ENCODE results near the gene ZNF214. TPM values are rescaled to one million over a fixed set of nuclear protein-coding genes. Genes with fewer than 3 reads are reported as not detected.
A peak's percentile ranks its signal among the peaks of the same experiment; 100 is the strongest.

The ZNF214 gene
- total and polyA plus RNA-seq, 12 donors, result 0.48 to 14.2 (median 1.8) TPM

DNA sequence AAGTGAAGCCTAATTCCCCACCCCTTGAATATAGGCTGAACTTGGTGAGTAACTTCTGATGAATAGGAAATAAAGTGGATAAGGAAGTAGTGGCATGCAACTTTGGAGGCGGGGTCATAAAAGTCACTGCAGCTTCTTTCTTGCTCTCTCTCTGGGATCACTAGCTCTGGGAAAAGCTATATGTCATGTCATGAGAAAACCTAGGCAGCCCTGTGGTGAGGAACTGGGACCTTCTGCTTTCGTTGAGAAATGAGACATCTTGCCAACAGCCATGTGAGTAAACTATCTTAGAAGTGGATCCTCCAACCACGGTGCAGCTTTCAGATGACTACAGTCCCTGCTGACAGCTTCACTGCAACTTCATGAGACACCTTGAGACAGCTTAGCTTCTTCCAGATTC, 15.7 kb downstream of the ZNF214 start:
- TF ChIP-seq, protein P1, sequence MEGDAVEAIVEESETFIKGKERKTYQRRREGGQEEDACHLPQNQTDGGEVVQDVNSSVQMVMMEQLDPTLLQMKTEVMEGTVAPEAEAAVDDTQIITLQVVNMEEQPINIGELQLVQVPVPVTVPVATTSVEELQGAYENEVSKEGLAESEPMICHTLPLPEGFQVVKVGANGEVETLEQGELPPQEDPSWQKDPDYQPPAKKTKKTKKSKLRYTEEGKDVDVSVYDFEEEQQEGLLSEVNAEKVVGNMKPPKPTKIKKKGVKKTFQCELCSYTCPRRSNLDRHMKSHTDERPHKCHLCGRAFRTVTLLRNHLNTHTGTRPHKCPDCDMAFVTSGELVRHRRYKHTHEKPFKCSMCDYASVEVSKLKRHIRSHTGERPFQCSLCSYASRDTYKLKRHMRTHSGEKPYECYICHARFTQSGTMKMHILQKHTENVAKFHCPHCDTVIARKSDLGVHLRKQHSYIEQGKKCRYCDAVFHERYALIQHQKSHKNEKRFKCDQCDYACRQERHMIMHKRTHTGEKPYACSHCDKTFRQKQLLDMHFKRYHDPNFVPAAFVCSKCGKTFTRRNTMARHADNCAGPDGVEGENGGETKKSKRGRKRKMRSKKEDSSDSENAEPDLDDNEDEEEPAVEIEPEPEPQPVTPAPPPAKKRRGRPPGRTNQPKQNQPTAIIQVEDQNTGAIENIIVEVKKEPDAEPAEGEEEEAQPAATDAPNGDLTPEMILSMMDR (IDR thresholded peaks at IDR 0.05), result no peak
- no peak for TF ChIP-seq POLR2A (IDR thresholded peaks at IDR 0.05)
- Histone ChIP-seq H3K4me3 (no peak overlapping the region), H3K4me1 (replicated peaks in 1 of 2) (no peaks in the 10 kb centered on the region), H3K27ac (no peak overlapping the region), H3K27me3 (no peaks in the 10 kb centered on the region), H3K9me3 (replicated peaks in 1 of 3) (no peaks in the 10 kb centered on the region), H3K36me3 (replicated peaks in 1 of 2) (no peaks in the 10 kb centered on the region)
- intact Hi-C loops (cut with DNase I), result no loop called here
- 38 to 63% (median 55%) methylated on average over 2 to 3 of the region's 3 CpGs for WGBS, 4 donors
- peak in 2 of 7 donors; percentile 4 to 18 for DNase-seq

DNA sequence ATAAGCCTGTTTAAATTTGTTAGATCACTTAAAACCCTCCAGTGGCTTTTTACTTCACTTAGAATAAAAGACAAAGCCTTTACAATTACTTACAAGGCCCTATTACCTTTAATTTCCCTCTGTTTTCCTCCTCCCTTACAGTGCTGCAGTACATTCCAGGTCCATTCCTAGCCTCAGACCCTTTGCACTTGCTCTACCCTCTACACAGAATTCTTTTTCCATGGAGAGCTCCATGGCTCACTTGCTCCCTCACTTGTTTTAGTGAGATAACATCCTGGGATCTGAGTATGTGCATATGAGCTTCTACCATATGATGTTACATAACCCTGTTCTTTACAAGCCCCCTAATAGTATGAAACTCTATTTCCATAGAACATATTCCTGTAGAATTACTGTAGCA, 24.4 kb downstream of the ZNF214 start:
- no peak for DNase-seq
- Histone ChIP-seq H3K27ac (no peak overlapping the region), H3K36me3 (replicated peaks in 1 of 2) (no peaks in the 10 kb centered on the region), H3K9me3 (replicated peaks in 1 of 3) (no peaks in the 10 kb centered on the region), H3K4me1 (replicated peaks in 1 of 2) (no peaks in the 10 kb centered on the region), H3K4me3 (no peak overlapping the region), H3K27me3 (no peaks in the 10 kb centered on the region)
- intact Hi-C loops (cut with DNase I), result no loop called here
- TF ChIP-seq, protein P1 (IDR thresholded peaks at IDR 0.05), result no peak
- no peak for TF ChIP-seq POLR2A (IDR thresholded peaks at IDR 0.05)

DNA sequence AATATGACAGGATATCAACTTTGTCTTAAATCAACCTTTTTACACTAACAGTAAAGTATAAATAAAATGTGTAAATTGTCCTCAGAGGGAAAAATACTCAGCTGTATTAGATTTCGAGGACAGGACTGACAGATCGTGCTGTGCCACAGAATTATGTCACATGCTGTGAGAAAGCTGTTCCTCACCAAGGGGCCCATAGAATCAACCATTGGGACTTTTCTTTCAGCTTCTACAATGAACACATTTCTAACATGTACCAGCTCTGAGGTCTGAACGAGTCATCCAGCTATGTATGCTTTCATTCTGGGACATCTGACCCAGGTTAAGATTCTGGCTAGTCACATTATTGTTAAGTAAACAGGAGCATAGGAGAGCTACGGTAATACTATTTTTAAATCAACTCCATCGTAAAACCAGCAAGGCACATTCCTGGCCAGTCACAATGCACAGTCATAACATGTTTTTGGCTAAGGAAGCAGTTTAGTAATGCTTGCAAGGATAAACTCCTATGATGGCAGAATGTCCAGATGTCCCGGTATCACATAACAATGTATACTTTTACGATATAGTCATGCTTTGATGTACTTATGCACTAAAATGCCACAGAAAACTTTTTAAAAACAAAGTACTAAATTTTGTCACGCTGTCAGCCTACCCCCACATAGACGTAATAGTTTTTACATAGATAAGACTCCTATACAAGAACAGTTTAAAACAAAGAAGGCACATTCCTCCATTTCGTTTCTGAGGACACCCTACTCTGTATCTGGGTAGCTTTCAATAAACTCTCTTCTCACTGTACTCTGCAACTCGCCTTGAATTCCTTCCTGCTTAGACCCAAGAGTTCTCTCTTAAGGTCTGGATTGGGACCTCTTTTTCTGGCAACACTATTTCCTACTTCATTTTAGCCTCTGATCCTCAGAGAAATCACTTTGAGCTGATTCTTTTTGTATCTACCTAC, 27.4 kb downstream of the ZNF214 start:
- no peaks in the 10 kb centered on the region for H3K27me3 ChIP-seq
- TF ChIP-seq, protein P1 (IDR thresholded peaks at IDR 0.05), result no peak
- no peak for TF ChIP-seq POLR2A (IDR thresholded peaks at IDR 0.05)
- no peak overlapping the region for H3K27ac ChIP-seq
- H3K9me3 ChIP-seq (replicated peaks in 1 of 3), result no peaks in the 10 kb centered on the region
- H3K4me1 ChIP-seq (replicated peaks in 1 of 2), result no peaks in the 10 kb centered on the region
- intact Hi-C loops (cut with DNase I), result no loop called here
- no peak for DNase-seq
- no peaks in the 10 kb centered on the region for H3K36me3 ChIP-seq (replicated peaks in 1 of 2)
- no peak overlapping the region for H3K4me3 ChIP-seq
- 49 to 54% (median 53%) methylated on average over 11 of the region's 11 CpGs for WGBS, 4 donors

DNA sequence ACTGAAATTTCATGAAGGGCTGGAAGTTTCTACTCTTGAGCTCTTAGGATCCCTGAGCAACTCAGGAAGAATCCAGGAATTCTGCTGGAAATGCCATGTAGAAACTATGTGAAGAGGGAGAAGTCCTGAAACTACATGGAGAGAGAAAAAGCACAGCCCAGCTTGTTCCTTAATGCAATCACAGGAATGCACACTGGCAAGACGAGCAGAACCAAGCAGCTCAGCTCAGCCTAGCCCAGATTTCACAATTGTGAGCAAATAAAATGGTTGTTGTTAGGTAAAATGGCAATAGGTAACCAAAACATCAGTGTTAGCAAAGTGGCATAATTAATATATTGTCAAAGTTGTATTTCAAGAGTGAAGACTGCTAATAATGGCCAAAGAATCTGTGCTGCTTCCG, 28.1 kb downstream of the ZNF214 start:
- Histone ChIP-seq H3K36me3 (replicated peaks in 1 of 2) (no peaks in the 10 kb centered on the region), H3K27ac (no peak overlapping the region), H3K27me3 (no peaks in the 10 kb centered on the region), H3K9me3 (replicated peaks in 1 of 3) (no peaks in the 10 kb centered on the region), H3K4me1 (replicated peaks in 1 of 2) (no peaks in the 10 kb centered on the region), H3K4me3 (no peak overlapping the region)
- TF ChIP-seq POLR2A (IDR thresholded peaks at IDR 0.05), result no peak
- TF ChIP-seq, protein P1 (IDR thresholded peaks at IDR 0.05), result no peak
- DNase-seq, result no peak
- intact Hi-C loops (cut with DNase I), result no loop called here
- 60 to 73% (median 65%) methylated on average over 2 of the region's 2 CpGs for WGBS, 4 donors
